ENCODE data around the gene AK4. TPM values are rescaled to one million over a fixed set of nuclear protein-coding genes. Genes with fewer than 3 reads are reported as not detected.
"Not testable (repeated sequence)": the region's sequence is repeated elsewhere in the genome, so short reads cannot be mapped to it uniquely, and the experiment has no call there.

AK4 gene
- total RNA-seq, 4 donors from 2014 or later = 1.4 to 2.6 (median 1.8) TPM

- Histone ChIP-seq H3K27me3 (no peaks in the 10 kb centered on the region), H3K9me3 (no peaks in the 10 kb centered on the region), H3K36me3 (no peaks in the 10 kb centered on the region), H3K4me1 (no peaks in the 10 kb centered on the region), H3K4me3 (no peak overlapping the region), H3K27ac (no peak overlapping the region)
- intact Hi-C loops (cut with DNase I; ENCODE audit: low total_unique reads) (no loop called here), in situ Hi-C loops (cut with MboI; ENCODE audit: low sequenced_read_pairs in 4 of 4) (no loop called here)
- no peak for TF ChIP-seq CTCF (IDR thresholded peaks at IDR 0.05 in 4 of 5, conservative IDR thresholded peaks at IDR 0.05 in 1 of 5)
- no peak for TF ChIP-seq POLR2A (IDR thresholded peaks at IDR 0.05)
- DNase-seq = no peak
- ATAC-seq = no peak
Observed at GRCh38 chr1:65157546-65157941, 9.5 kb downstream of the AK4 start.

DNA sequence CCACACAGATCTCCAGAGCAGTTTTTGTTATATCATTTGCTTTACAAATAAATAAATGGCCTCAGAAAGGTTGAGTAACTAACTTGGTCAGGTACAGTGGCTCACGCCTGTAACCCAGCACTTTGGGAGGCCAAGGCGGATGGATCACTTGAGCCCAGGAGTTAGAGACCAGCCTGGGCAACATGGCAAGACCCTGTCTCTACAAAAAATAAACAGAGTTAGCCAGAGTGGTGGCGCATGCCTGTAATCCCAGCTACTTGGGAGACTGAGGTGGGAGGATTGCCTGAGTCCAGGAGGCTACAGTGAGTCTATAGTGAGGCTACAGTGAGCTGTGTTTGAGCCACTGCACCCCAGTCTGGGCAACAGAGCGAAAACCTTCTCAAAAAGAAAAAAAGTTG lies 11.3 kb downstream of the AK4 start:
- ATAC-seq; H3K27me3 ChIP-seq; H3K4me1 ChIP-seq; in situ Hi-C loops (cut with MboI; ENCODE audit: low sequenced_read_pairs in 4 of 4); H3K36me3 ChIP-seq; H3K9me3 ChIP-seq; intact Hi-C loops (cut with DNase I; ENCODE audit: low total_unique reads); DNase-seq; H3K4me3 ChIP-seq; H3K27ac ChIP-seq: not testable (repeated sequence)

DNA sequence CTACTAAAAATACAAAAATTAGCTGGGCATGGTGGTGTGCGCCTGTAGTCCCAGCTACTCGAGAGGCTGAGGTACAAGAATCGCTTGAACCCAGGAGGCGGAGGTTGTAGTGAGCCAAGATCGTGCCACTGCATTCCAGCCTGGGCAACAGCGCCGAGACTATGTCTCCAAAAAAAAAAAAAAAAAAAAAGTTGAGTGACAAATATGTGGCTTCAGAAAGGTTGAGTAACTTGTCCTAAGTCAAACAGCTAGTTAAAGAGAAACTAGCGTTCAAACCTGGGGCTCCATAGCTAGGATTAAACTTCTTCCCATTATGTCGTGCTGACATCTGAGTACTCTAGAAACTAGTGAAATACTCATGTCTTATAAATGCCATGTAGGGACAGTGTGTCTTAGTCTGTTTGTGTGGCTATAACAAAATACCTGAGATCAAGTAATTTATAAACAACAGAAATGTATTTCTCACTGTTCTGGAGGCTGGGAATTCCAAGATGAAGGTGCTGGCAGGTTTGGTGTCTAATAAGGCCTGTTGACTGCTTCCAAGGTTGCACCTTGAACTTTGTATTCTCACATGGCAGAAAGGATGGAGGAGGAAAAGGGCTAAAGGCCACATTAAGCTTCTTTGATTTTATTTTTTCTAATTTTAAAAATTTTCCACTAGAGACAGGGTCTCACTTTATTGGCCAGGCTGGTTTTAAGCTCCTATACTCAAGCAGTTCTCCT lies 12.0 kb downstream of the AK4 start:
- H3K4me1 ChIP-seq = no peaks in the 10 kb centered on the region
- H3K27me3 ChIP-seq = no peaks in the 10 kb centered on the region
- H3K27ac ChIP-seq = no peak overlapping the region

DNA sequence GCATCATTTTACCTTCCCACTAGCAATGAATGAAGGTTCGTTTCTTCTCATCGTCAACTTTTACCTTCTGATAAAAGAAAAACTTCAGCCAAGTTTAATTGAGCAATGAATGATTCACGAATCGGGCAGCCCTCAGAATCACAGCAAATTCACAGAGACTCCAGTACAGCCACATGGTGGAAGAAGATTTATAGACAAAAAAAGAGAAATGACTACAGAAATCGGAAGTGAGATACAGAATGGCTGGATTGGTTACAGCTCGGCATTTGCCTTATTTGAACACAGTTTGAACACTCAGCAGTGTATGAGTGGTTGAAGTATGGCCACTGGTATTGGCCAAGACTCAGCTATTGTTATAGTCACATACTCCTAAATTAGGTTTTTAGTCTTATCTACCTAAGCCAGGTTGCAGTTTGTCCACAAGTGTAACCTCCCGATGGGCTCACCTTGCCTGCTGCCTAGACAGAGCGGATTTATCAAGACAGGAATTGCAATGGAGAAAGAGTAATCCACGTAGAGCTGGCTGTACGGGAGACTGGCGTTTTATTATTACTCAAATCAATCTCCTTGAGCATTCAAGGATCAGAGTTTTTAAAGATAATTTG lies 15.3 kb downstream of the AK4 start:
- intact Hi-C loops (cut with DNase I; ENCODE audit: low total_unique reads) (no loop called here), in situ Hi-C loops (cut with MboI; ENCODE audit: low sequenced_read_pairs in 4 of 4) (no loop called here)
- H3K9me3 ChIP-seq = no peaks in the 10 kb centered on the region
- H3K36me3 ChIP-seq = no peaks in the 10 kb centered on the region
- H3K27ac ChIP-seq = no peak overlapping the region
- H3K4me1 ChIP-seq = no peaks in the 10 kb centered on the region
- no peak for ATAC-seq
- TF ChIP-seq POLR2A (IDR thresholded peaks at IDR 0.05) (no peak), CTCF (IDR thresholded peaks at IDR 0.05 in 4 of 5, conservative IDR thresholded peaks at IDR 0.05 in 1 of 5) (no peak)
- DNase-seq = no peak
- H3K4me3 ChIP-seq = no peak overlapping the region
- no peaks in the 10 kb centered on the region for H3K27me3 ChIP-seq

More for the DNA sequence above, 12.0 kb downstream of the AK4 start:
- intact Hi-C loops (cut with DNase I; ENCODE audit: low total_unique reads) = no loop called here
- no peak overlapping the region for H3K4me3 ChIP-seq
- ATAC-seq = no peak
- TF ChIP-seq CTCF (IDR thresholded peaks at IDR 0.05 in 4 of 5, conservative IDR thresholded peaks at IDR 0.05 in 1 of 5) = no peak
- no peak for TF ChIP-seq POLR2A (IDR thresholded peaks at IDR 0.05)
- no peaks in the 10 kb centered on the region for H3K36me3 ChIP-seq
- no peak for DNase-seq
- H3K9me3 ChIP-seq = no peaks in the 10 kb centered on the region
- in situ Hi-C loops (cut with MboI; ENCODE audit: low sequenced_read_pairs in 4 of 4) = no loop called here

DNA sequence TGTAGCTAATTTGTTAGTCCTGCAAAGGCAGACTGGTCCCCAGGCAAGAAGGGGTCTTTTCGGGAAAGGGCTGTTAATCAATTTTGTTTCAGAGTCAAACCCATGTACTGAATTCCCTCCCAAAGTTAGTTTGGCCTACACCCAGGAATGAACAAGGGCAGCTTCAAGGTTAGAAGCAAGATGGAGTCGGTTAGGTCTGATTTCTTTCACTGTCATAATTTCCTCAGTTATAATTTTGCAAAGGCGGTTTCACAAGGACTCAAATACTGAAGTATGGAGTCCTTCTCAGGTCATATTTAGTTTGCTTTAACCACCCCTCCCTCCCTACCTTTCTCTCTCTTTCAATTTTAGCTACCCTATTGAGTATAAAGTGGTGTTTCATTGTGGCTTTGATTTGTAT lies 16.1 kb downstream of the AK4 start:
- DNase-seq; H3K9me3 ChIP-seq; H3K27ac ChIP-seq; H3K4me1 ChIP-seq; H3K36me3 ChIP-seq; H3K4me3 ChIP-seq; intact Hi-C loops (cut with DNase I; ENCODE audit: low total_unique reads); in situ Hi-C loops (cut with MboI; ENCODE audit: low sequenced_read_pairs in 4 of 4); ATAC-seq; H3K27me3 ChIP-seq: not testable (repeated sequence)
